MV-4-11 (cell line): ENCODE results near the gene CIP2A.

Source experiments
- DNase-seq: peaks from one replicate; lab custom pipeline; 2025; lab: John Stamatoyannopoulos, UW

Gene CIP2A

DNA sequence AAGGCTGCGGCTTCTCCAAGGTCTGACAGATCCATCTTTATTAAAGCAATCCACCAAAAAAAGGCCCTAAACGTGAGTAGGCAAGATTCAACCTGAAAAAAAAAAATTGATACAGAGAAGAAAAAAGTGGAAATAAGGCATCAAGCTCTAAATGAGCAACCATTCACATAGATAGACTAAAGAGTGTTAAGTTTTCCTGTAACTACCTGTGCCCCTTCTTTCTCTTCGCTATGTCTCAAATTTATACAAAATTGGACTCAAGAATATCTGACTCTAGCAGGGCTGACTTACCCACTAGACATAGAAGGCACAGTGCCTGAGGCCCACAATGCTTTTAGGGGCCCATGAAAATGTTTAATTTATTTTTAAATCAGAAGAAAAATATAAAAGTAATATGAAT is 78.7 kb downstream of the CIP2A start, which contains the start of gene MYH15:
TSS of gene MYH15 (minus strand) at position 101 of the 400 bp plus-strand sequence. CDS start at position 35, 66 bp downstream.
- DNase-seq = no peak

DNA sequence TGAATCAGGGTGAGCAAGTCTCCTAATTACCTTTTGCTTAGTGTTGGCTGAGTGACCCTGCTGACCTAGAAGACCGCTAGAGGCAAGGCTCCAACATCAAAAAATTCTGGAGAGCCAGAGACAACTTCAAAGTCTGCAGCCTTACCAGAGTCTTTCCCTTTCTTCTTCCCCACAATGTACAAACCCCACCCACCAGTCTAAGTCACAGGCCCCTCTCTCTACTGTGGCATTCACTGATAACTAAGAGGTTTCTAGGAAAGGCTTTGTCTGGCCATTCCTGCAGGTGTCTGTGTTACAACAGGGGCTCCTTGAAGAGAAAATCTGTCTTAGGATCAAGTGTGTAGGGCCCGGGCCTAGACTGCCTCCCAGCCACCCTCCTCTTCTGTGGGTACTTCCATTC is 79.4 kb downstream of the CIP2A start:
- no peak for DNase-seq

DNA sequence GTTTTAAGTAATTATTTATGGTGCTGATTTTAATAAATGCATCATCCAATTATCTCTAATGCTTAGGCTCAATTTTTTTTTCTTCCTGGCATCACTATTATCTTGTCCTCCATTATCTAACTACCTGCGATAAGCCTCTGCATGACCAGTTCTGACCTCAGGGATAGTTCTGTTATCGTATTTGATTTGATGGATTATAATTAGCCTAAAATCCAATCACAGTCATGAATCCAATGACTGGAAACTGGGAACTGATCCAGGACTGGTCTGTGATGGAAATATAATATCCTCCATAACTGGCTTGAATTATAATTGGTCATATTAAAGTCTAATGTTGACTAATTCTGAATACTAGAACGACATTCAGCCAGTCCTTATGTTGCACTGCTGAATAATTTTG is 80.0 kb downstream of the CIP2A start:
- no peak for DNase-seq

DNA sequence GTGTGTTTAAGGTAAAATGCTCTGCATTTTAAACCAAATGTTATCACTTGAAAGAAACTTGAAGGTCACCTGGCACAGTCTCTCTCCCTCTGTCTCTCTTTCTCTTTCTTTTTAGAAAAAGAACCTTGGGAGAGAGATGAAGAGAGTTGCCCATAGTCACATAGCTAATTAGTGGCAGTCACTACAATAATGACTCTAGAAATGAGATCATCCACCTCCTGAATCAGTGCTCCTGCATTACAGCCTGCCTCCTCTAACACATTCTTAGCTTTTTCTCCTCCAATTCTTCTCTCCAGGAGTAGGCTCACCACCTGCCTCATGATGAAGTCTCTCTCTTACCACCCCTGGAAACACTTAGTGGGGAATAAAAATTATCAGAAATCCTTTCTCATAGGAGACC is 81.3 kb downstream of the CIP2A start:
- DNase-seq = no peak

DNA sequence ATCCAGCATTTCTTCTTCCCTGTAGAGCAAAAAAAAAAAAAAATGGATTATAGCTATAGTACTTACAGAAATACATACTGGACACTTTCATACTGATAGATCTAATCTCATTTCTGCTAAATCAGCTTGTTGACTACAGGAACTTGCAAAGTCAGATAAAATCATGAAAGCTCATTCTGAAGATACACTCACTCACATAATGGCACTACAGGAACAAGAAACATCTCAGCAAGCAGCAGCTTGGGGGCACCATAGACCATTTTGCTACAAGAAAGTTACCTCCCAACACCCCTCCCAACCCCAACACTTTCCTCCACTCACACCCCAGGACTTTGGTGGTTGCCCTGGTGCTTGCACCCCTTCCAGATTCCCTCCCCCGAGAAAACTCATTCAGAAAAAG is 83.4 kb downstream of the CIP2A start:
- DNase-seq = no peak

DNA sequence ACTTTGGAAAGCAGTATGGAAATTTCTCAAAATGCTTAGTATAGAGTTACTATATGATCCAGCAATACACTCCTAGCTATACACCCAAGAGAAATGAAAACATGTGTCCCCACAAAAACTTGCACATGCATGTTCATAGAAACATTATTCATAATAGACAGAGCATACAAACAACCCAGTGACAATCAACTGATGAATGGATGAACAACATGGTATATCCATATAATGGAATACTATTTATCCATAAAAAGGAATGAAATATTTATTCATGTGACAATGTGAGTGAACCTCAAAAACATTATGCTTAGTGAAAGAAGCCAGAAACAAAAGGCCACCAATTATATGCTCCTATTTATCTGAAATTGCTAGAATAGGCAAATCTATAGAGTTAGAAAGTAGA is 85.5 kb downstream of the CIP2A start:
- no peak for DNase-seq

DNA sequence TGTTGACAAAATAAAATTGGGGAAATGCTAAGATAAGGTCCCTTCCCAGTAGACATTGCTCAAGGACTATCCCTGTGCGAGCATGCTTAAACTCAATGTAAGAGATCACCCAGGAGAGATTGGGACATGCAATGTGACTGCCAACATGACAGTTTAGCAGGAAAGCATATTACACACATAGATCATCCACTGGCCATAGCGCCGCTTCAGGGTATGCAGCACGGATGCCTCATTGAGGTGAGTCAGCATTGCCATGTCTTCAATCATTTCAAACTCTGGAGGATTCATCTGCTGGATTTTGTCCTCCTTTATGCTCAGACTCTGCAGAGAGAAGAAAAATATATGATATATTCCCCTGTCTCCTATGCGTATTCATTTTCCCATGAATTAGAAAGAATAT is 87.7 kb downstream of the CIP2A start:
- DNase-seq = no peak

DNA sequence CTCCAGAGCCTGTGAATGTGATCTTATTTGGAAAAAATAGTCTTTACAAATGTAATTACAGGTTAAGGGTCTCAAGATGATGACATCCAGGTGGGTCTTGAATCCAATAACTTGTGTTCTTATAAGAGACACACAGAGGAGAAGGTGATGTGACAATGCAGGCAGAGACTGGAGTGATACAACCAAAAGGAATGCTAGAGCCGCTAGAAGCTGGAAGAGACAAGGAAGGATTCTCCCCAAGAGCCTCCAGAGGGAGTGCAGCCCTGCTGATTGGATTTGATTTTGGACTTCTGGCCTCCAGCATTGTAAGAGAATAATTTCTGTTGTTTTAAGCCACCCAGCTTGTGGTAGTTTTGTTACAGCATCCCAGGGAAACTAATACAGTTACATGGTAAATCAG is 88.5 kb downstream of the CIP2A start:
- no peak for DNase-seq
